Measurements from ENCODE around the gene LRCH1. TPM values are rescaled to one million over a fixed set of nuclear protein-coding genes. Genes with fewer than 3 reads are reported as not detected.

The LRCH1 gene
- total RNA-seq, 2 experiments from 2014 or later, result 16.9 to 18.1 TPM

- Mint-ChIP-seq H3K4me1 (peaks cover 2% of the 10 kb centered on the region), H3K36me3 (peaks cover 57% of the 10 kb centered on the region), H3K9me3 (no peaks in the 10 kb centered on the region), H3K27ac (no peak overlapping the region), H3K4me3 (no peak overlapping the region), H3K27me3 (no peaks in the 10 kb centered on the region)
- no peak for DNase-seq
These were observed 222.6 kb downstream of the LRCH1 start for GRCh38 chr13:46775385-46776107.

GRCh38 chr13:46778095-46778494 lies 225.1 kb downstream of the LRCH1 start:
- Mint-ChIP-seq H3K4me1 (peaks cover under 1% of the 10 kb centered on the region), H3K9me3 (no peaks in the 10 kb centered on the region), H3K4me3 (no peak overlapping the region), H3K27me3 (no peaks in the 10 kb centered on the region), H3K27ac (no peak overlapping the region), H3K36me3 (peaks cover 37% of the 10 kb centered on the region)
- no peak for DNase-seq

- H3K4me1 Mint-ChIP-seq, result no peaks in the 10 kb centered on the region
- H3K4me3 Mint-ChIP-seq, result no peak overlapping the region
- no peak for DNase-seq
- H3K9me3 Mint-ChIP-seq, result no peaks in the 10 kb centered on the region
- no peak overlapping the region for H3K27ac Mint-ChIP-seq
- no peaks in the 10 kb centered on the region for H3K27me3 Mint-ChIP-seq
- peaks cover 30% of the 10 kb centered on the region for H3K36me3 Mint-ChIP-seq
These were observed 225.9 kb downstream of the LRCH1 start for GRCh38 chr13:46778890-46779289.

GRCh38 chr13:46782066-46782465 lies 229.1 kb downstream of the LRCH1 start:
- peaks cover 18% of the 10 kb centered on the region for H3K36me3 Mint-ChIP-seq
- no peak overlapping the region for H3K4me3 Mint-ChIP-seq
- H3K27me3 Mint-ChIP-seq, result no peaks in the 10 kb centered on the region
- H3K9me3 Mint-ChIP-seq, result no peaks in the 10 kb centered on the region
- H3K4me1 Mint-ChIP-seq, result peaks cover 2% of the 10 kb centered on the region
- no peak overlapping the region for H3K27ac Mint-ChIP-seq
- DNase-seq, result no peak

GRCh38 chr13:46782691-46783090 lies 229.7 kb downstream of the LRCH1 start:
- H3K36me3 Mint-ChIP-seq, result peaks cover 17% of the 10 kb centered on the region
- no peaks in the 10 kb centered on the region for H3K9me3 Mint-ChIP-seq

GRCh38 chr13:46783504-46783903 lies 230.5 kb downstream of the LRCH1 start:
- no peak for DNase-seq
- Mint-ChIP-seq H3K36me3 (peaks cover 15% of the 10 kb centered on the region), H3K27ac (no peak overlapping the region), H3K27me3 (no peaks in the 10 kb centered on the region), H3K9me3 (no peaks in the 10 kb centered on the region), H3K4me3 (no peak overlapping the region), H3K4me1 (peaks cover 3% of the 10 kb centered on the region)

More at GRCh38 chr13:46782691-46783090, 229.7 kb downstream of the LRCH1 start:
- Mint-ChIP-seq H3K4me1 (peaks cover 2% of the 10 kb centered on the region), H3K27ac (no peak overlapping the region), H3K4me3 (no peak overlapping the region), H3K27me3 (no peaks in the 10 kb centered on the region)
- DNase-seq, result no peak

GRCh38 chr13:46795321-46795720 lies 242.4 kb downstream of the LRCH1 start:
- Mint-ChIP-seq H3K4me3 (peak overlapping the region; percentile 99), H3K9me3 (no peaks in the 10 kb centered on the region), H3K36me3 (peaks cover 26% of the 10 kb centered on the region), H3K27ac (no peak overlapping the region), H3K27me3 (no peaks in the 10 kb centered on the region), H3K4me1 (peaks cover 26% of the 10 kb centered on the region)
- no peak for DNase-seq

GRCh38 chr13:46796129-46796514 lies 243.2 kb downstream of the LRCH1 start:
- peak overlapping the region; percentile 99 for H3K4me3 Mint-ChIP-seq
- H3K9me3 Mint-ChIP-seq, result no peaks in the 10 kb centered on the region
- no peak for DNase-seq
- H3K27me3 Mint-ChIP-seq, result no peaks in the 10 kb centered on the region
- peaks cover 26% of the 10 kb centered on the region for H3K4me1 Mint-ChIP-seq
- peak overlapping the region; percentile 99 for H3K27ac Mint-ChIP-seq
- peaks cover 19% of the 10 kb centered on the region for H3K36me3 Mint-ChIP-seq

- DNase-seq, result peak; percentile 92
- Mint-ChIP-seq H3K4me3 (peak within 1 kb of the TSS; percentile 99), H3K9me3 (no peaks in the 10 kb centered on the region), H3K27me3 (no peaks in the 10 kb centered on the region), H3K4me1 (peaks cover 26% of the 10 kb centered on the region), H3K27ac (peak within 1 kb of the TSS; percentile 99), H3K36me3 (peaks cover 19% of the 10 kb centered on the region)
These were observed 243.8 kb downstream of the LRCH1 start, which contains the start of gene ESD for GRCh38 chr13:46796515-46797474. Gene ESD (minus strand): TSS chr13:46797161. CDS start chr13:46791413, 5,748 bp downstream.

- Mint-ChIP-seq H3K36me3 (peaks cover 19% of the 10 kb centered on the region), H3K9me3 (no peaks in the 10 kb centered on the region), H3K4me3 (peak overlapping the region; percentile 99), H3K27ac (peak overlapping the region; percentile 99), H3K4me1 (peaks cover 26% of the 10 kb centered on the region), H3K27me3 (no peaks in the 10 kb centered on the region)
- DNase-seq, result no peak
These were observed 244.7 kb downstream of the LRCH1 start for GRCh38 chr13:46797501-46798237.

- no peak for DNase-seq
- H3K27ac Mint-ChIP-seq, result no peak overlapping the region
- no peaks in the 10 kb centered on the region for H3K9me3 Mint-ChIP-seq
- peaks cover 14% of the 10 kb centered on the region for H3K36me3 Mint-ChIP-seq
- no peak overlapping the region for H3K4me3 Mint-ChIP-seq
- H3K4me1 Mint-ChIP-seq, result peaks cover 18% of the 10 kb centered on the region
- no peaks in the 10 kb centered on the region for H3K27me3 Mint-ChIP-seq
These were observed 246.2 kb downstream of the LRCH1 start for GRCh38 chr13:46799139-46799538.

GRCh38 chr13:46801858-46802257 lies 248.9 kb downstream of the LRCH1 start:
- Mint-ChIP-seq H3K36me3 (no peaks in the 10 kb centered on the region), H3K4me3 (no peak overlapping the region), H3K9me3 (no peaks in the 10 kb centered on the region), H3K27me3 (no peaks in the 10 kb centered on the region), H3K4me1 (peaks cover 6% of the 10 kb centered on the region), H3K27ac (no peak overlapping the region)
- DNase-seq, result no peak
